Chondrocyte (in vitro differentiated cells): ENCODE results near the gene STAT4. TPM values are rescaled to one million over a fixed set of nuclear protein-coding genes. Genes with fewer than 3 reads are reported as not detected.

Source experiments
- DNase-seq: peaks from one replicate; pipeline ENCODE4 v3.0.0; 2021; ENCODE audit warnings: mixed read lengths, low spot score
- H3K27ac Mint-ChIP-seq: one replicate; pipeline ENCODE4 v1.8.0; 2021; ENCODE audit warnings: mild to moderate bottlenecking, moderate library complexity, mixed read lengths; ENCODE audit not compliant: unreplicated experiment
- H3K27me3 Mint-ChIP-seq: 2 replicates; pipeline ENCODE4 v1.8.0; 2021; ENCODE audit warnings: low read depth, mixed read lengths
- H3K36me3 Mint-ChIP-seq: 2 replicates; pipeline ENCODE4 v1.8.0; 2021; ENCODE audit warnings: low read depth, mixed read lengths
- H3K4me1 Mint-ChIP-seq: 2 replicates; pipeline ENCODE4 v1.8.0; 2021; ENCODE audit warnings: low read depth, mild to moderate bottlenecking, mixed read lengths
- H3K4me3 Mint-ChIP-seq: one replicate; pipeline ENCODE4 v1.8.0; 2021; ENCODE audit warnings: mild to moderate bottlenecking, moderate library complexity, mixed read lengths; ENCODE audit not compliant: unreplicated experiment
- H3K9me3 Mint-ChIP-seq: 2 replicates; pipeline ENCODE4 v1.8.0; 2021; ENCODE audit warnings: low read depth, mixed read lengths
- total RNA-seq: library from RNA; stranded (reverse); gene quantifications from 3 replicates; pipeline ENCODE4 v1.2.1, GENCODE V29; 2021
- TF ChIP-seq, protein P1 (sequence below): fragments of 200-600 bp; sonication (generic); IDR thresholded peaks from 2 replicates; pipeline ENCODE4 v1.5.0; 2021; ENCODE audit warnings: antibody characterized with exemption, mild to moderate bottlenecking, moderate library complexity

The STAT4 gene
- total RNA-seq, 1 donor from 2014 or later = 12.4 TPM

DNA sequence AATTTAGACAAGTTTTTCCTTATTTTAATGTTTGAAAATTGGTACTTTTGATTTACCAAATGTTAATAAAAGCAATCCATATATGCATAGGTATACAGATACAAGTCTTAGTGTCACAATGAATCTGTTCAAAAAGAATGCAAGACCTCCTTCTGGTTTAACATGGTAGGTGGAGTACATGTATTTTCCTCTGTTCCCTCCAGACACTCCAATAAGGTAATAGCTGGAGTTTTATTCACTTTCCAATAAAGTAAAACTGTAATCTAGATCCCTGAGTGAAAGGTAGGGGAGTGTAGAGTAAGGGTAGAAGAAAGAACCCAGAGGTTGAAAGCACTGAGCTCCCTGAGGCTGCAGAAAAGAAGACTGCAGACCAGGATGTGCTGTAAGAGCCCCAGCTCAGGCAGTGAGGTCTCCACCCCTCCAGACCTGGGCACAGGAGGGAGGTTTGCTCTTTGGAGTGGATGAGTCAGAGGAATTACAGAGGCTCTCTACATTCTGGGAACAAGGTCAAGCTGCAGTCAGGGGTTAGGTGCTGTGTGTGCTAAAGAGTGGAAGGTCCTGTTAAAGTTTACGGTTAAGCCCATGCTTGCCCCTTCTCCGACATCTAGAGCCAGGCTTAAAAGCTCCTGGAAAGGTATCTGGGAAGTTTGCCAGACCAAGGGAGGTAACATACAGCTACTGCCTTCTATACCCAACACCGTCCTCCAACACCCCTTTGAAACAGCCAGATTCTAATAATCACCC is 109.2 kb downstream of the STAT4 start:
- TF ChIP-seq, protein P1, sequence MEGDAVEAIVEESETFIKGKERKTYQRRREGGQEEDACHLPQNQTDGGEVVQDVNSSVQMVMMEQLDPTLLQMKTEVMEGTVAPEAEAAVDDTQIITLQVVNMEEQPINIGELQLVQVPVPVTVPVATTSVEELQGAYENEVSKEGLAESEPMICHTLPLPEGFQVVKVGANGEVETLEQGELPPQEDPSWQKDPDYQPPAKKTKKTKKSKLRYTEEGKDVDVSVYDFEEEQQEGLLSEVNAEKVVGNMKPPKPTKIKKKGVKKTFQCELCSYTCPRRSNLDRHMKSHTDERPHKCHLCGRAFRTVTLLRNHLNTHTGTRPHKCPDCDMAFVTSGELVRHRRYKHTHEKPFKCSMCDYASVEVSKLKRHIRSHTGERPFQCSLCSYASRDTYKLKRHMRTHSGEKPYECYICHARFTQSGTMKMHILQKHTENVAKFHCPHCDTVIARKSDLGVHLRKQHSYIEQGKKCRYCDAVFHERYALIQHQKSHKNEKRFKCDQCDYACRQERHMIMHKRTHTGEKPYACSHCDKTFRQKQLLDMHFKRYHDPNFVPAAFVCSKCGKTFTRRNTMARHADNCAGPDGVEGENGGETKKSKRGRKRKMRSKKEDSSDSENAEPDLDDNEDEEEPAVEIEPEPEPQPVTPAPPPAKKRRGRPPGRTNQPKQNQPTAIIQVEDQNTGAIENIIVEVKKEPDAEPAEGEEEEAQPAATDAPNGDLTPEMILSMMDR = no peak
- H3K4me3 Mint-ChIP-seq = no peak overlapping the region
- H3K27me3 Mint-ChIP-seq = no peaks in the 10 kb centered on the region
- H3K27ac Mint-ChIP-seq = peak overlapping the region; percentile 0
- DNase-seq = no peak
- H3K4me1 Mint-ChIP-seq = peaks cover 60% of the 10 kb centered on the region
- peaks cover 8% of the 10 kb centered on the region for H3K9me3 Mint-ChIP-seq
- H3K36me3 Mint-ChIP-seq = no peaks in the 10 kb centered on the region

DNA sequence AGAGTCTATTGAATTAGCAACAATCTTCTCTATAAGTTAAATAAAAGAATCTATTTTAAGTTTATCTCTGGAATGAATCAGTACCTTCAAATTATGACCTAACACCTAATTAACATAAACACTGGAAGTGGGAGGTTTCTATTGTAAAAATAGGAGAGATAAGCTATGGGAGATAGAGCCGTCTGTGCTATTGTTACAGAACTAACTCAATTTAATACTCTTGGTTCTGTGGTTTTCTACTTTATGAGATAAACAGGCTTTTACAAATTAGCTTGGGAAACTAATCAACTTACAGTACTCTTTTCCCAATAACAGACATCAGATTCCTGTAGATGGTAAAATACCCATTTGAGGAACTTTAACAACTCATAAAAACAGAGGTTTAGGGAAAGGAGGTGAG is 111.2 kb downstream of the STAT4 start:
- Mint-ChIP-seq H3K4me3 (no peak overlapping the region), H3K27ac (no peak overlapping the region)
- DNase-seq = no peak

DNA sequence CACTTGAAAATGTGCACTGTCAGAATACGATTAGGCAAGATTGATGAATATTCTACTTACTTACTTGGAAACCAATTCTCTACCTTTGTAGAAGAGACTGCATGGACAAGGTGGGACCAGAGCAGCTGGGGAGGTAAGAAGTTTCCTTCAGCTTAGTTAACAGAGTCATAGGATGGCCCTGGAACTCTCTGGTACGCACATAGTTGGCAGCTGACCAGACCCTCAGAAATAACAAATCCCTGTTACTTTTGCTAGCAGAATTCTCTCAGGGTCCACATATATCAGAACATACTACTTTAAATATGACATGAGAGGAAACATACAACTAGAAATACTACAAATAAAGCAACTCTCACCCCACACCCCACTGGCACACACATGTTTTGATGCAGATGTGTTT is 112.1 kb downstream of the STAT4 start:
- peak overlapping the region; percentile 6 for H3K27ac Mint-ChIP-seq
- H3K4me3 Mint-ChIP-seq = no peak overlapping the region
- no peaks in the 10 kb centered on the region for H3K27me3 Mint-ChIP-seq
- H3K9me3 Mint-ChIP-seq = no peaks in the 10 kb centered on the region
- peaks cover 48% of the 10 kb centered on the region for H3K4me1 Mint-ChIP-seq
- TF ChIP-seq, protein P1 = no peak
- no peak for DNase-seq
- no peaks in the 10 kb centered on the region for H3K36me3 Mint-ChIP-seq

More for the DNA sequence above, 111.2 kb downstream of the STAT4 start:
- Mint-ChIP-seq H3K4me1 (peaks cover 52% of the 10 kb centered on the region), H3K27me3 (no peaks in the 10 kb centered on the region), H3K9me3 (peaks cover 7% of the 10 kb centered on the region), H3K36me3 (no peaks in the 10 kb centered on the region)
- TF ChIP-seq, protein P1 = no peak

GRCh38 chr2:191038241-191038725 is 112.5 kb downstream of the STAT4 start:
- Mint-ChIP-seq H3K4me1 (peaks cover 48% of the 10 kb centered on the region), H3K9me3 (no peaks in the 10 kb centered on the region), H3K27me3 (no peaks in the 10 kb centered on the region), H3K4me3 (no peak overlapping the region), H3K36me3 (no peaks in the 10 kb centered on the region), H3K27ac (peak overlapping the region; percentile 9)
- TF ChIP-seq, protein P1 = no peak
- DNase-seq = no peak

- Mint-ChIP-seq H3K9me3 (no peaks in the 10 kb centered on the region), H3K27ac (peak overlapping the region; percentile 0), H3K27me3 (no peaks in the 10 kb centered on the region), H3K36me3 (no peaks in the 10 kb centered on the region), H3K4me1 (peaks cover 51% of the 10 kb centered on the region), H3K4me3 (no peak overlapping the region)
- TF ChIP-seq, protein P1 = no peak
- DNase-seq = no peak
Observed at GRCh38 chr2:191037351-191037750, 113.4 kb downstream of the STAT4 start.
